Measurements from ENCODE around the gene DDO. TPM values are rescaled to one million over a fixed set of nuclear protein-coding genes. Genes with fewer than 3 reads are reported as not detected.
"Not testable (repeated sequence)": the region's sequence is repeated elsewhere in the genome, so short reads cannot be mapped to it uniquely, and the experiment has no call there.

DDO gene
- total RNA-seq, 4 donors from 2014 or later, result 3.3 to 9.8 (median 4.0) TPM

DNA sequence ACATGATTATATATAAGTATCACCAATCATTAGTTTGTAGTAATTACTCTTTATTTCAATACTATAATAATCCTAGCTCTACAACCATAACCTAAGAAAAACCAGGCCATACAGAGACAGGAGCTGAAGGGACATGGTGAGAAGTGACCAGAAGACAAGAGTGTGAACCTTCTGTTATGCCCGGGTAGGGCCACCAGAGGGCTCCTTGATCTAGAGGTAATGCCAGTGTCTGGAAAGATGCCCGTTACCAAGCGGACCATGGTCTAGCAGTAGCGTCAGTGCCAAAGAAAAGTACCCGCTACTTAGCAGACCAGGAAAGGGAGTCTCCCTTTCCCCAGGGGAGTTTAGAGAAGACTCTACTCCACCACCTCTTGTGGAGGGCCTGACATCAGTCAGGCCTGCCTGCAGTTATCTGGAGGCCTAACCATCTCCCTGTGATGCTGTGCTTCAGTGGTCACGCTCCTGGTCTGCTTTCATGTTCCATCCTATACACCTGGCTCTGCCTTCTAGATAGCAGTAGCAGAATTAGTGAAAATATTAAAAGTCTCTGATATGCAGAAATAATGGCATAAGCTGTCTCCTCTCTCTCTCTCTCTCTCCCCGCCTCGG lies 42.3 kb upstream of the DDO start:
- H3K36me3 ChIP-seq, H3K27ac ChIP-seq, H3K9me3 ChIP-seq, H3K4me3 ChIP-seq, H3K4me1 ChIP-seq, H3K27me3 ChIP-seq: not testable (repeated sequence)
- peak in 4 of 6 experiments; percentile 21 to 38 (median 36) for TF ChIP-seq CTCF (IDR thresholded peaks at IDR 0.05)
- DNase-seq, result peak in 1 of 3 donors; percentile 58

- Histone ChIP-seq H3K4me1 (no peaks in the 10 kb centered on the region), H3K36me3 (no peaks in the 10 kb centered on the region), H3K9me3 (no peaks in the 10 kb centered on the region), H3K4me3 (no peak overlapping the region), H3K27me3 (no peaks in the 10 kb centered on the region), H3K27ac (no peak overlapping the region)
- no peak for TF ChIP-seq CTCF (IDR thresholded peaks at IDR 0.05)
- no peak for TF ChIP-seq POLR2A (IDR thresholded peaks at IDR 0.05)
- DNase-seq, result no peak
Observed at GRCh38 chr6:110456694-110457093, 41.3 kb upstream of the DDO start.

DNA sequence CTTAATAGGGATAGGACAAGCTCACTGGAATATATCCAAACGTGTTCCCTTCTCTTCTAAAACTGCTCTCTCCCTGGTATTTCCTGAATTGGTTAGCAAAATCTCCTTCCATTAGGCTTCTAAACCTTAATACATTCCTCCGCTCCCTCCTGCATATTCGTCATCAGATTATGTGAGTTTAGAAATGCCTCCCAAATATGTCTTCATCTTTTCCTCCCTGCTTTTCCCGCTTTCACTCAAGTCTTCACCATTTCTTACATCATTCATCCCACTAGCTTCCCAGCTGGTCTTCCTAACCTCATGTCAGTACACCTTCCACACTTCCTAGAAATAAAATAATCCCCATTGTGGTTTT lies 34.1 kb upstream of the DDO start:
- Histone ChIP-seq H3K27me3 (no peaks in the 10 kb centered on the region), H3K4me3 (no peak overlapping the region), H3K9me3 (no peaks in the 10 kb centered on the region), H3K36me3 (no peaks in the 10 kb centered on the region), H3K27ac (no peak overlapping the region), H3K4me1 (no peaks in the 10 kb centered on the region)
- TF ChIP-seq POLR2A (IDR thresholded peaks at IDR 0.05) (no peak), CTCF (IDR thresholded peaks at IDR 0.05) (no peak)
- DNase-seq, result no peak

DNA sequence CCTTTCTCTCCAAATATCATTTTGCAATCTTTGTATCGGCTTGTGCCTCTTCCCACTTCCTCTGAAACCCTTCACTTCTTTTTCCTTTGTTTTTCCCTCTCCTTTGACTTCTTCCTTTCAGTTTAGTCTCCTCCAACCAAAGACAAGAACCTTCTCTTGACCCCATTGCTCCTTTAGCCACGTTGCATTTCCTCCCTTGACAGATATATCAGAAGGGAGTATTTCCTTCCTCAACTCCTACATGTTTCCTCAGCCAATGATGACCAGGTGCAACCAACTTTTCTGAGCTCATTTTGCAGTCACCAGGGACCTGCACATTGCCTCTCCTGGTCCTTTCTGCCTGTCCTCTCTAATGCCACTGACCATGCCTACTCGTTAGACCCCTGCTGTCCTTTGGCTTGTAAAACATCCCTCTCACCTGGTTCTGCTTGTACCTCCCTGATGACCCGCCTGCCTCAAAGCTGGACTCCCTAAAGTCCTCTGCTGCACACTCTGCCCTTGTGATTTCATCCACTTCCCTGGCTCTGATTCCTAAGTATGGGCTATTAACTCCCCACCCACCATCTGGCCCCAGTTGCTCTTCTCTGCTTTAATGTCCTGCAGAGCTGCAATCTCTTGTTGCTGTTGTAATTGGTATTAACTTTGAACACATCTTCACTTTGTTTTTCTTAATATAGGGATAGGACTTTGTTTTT lies 33.6 kb upstream of the DDO start:
- Histone ChIP-seq H3K36me3 (no peaks in the 10 kb centered on the region), H3K4me1 (no peaks in the 10 kb centered on the region), H3K27me3 (no peaks in the 10 kb centered on the region), H3K9me3 (no peaks in the 10 kb centered on the region), H3K4me3 (no peak overlapping the region), H3K27ac (no peak overlapping the region)
- no peak for DNase-seq
- TF ChIP-seq POLR2A (IDR thresholded peaks at IDR 0.05), result no peak
- TF ChIP-seq CTCF (IDR thresholded peaks at IDR 0.05), result no peak

DNA sequence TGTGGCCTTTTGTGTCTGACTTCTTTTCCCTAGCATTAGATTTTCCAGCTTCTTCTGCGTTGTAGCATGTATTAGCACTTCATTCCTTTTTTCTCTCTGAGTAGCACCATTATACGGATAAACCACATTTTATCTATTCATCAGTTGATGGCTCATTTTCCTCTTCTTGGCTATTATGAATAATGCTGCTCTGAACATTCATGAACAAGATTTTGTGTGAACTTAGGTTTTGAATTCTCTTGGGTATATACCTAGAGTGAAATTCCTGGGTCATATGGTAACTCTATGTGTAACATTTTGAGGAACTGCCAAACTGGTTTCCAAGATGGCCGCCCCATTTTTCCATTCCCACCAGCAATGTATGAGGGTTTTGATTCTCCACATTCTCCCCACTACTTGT lies 32.4 kb upstream of the DDO start:
- no peaks in the 10 kb centered on the region for H3K36me3 ChIP-seq
- H3K4me1 ChIP-seq, result no peaks in the 10 kb centered on the region
- no peak overlapping the region for H3K27ac ChIP-seq
- no peak overlapping the region for H3K4me3 ChIP-seq
- no peaks in the 10 kb centered on the region for H3K9me3 ChIP-seq
- H3K27me3 ChIP-seq, result no peaks in the 10 kb centered on the region
- no peak for DNase-seq
- TF ChIP-seq POLR2A (IDR thresholded peaks at IDR 0.05), result no peak
- TF ChIP-seq CTCF (IDR thresholded peaks at IDR 0.05), result no peak
